Measurements from ENCODE around the gene ASIC2.

Gene ASIC2

DNA sequence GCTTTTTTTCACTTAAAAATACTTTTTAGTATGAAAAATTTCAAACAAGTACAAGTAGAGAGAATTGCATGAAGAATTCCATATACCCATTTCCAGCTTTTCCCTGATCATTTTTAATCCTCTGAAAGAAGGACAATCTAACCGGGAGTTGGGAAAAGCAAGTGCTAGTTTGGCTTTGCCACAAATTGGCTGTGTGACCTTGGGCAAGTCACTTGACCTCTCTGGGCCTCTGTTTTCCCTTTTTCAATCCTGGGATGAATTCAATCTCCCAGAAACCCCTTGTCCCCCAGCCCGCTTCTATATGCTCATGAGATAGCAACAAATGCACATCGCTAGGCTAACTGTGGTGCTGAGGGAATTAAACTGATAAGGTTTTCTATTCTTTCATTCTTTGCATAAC lies 49.4 kb downstream of the ASIC2 start:
- no peak for DNase-seq (ENCODE audit: low read depth in 2 of 2)

DNA sequence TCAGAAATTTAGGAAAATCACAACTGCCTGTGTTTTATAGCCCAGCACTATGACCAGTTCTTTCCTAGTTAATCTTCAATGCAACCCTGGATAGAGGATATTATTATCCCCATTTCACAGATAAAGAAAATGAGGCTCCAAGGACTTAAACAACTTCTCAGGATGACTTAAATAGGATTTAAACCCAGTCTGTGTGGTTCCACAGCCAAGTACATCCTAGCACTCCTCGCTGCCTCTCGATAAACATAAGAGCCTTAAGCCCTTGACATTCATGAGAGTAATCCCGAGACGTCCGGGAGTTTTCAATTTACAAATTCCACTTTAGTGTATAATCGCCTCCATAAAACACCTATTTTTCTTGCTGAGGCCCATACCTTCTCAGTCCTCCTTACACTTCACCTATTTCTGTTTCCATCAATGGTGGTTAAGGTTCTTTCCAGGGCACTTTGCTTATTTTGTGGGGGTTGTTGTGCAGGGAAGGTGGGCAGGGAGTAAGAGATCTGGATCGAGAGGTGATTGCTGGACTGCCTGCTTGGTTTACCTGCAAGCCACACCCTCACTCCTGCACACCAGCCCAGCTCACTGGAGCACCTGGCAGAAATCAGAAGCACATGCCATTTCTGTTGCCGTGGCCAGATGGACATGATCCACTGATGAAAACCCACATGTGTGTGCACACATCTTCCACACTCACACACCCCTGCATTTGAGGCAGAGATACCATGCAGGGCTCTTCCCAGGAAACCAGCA lies 50.5 kb downstream of the ASIC2 start:
- DNase-seq (ENCODE audit: low read depth in 2 of 2) = no peak

DNA sequence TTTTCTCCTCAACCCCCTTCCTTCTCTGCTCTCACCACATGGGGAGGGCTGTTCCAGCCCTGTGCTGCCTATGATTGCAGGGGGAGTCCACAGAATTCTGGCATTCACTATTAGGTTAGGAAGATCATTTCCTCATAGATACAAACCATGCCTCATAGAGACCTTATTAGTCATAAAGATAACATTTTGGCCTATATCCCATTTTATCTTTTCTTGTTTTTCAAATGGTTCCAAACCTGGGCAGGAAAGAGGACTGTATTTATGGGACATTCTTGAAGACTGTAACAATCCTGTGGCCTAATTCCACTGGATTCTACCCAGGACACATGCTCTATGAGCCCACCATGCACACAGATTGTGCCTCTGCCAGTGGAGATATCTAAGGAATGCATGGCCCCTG lies 51.7 kb downstream of the ASIC2 start:
- peak; percentile 21 to 26 for DNase-seq (ENCODE audit: low read depth in 2 of 2)

DNA sequence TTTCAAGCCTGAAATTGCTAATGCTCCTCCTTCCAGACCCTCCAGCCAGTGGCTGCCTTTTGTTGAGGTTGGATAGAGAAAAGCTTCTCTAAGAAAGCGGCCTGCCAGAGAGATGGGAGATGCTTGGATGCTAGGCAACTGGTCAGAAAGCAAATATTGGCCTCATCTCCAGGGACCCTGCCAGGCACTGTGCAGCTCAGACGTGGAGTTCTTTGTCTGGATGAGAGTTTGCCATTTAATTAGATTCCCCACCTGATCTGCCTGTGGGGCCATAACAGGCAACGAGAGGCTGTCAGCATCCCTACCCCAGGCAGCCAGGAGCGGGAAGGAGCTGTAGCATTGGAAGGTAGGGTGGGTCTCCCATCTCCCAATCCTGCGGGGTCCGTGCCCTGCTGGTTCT lies 52.7 kb downstream of the ASIC2 start:
- DNase-seq (ENCODE audit: low read depth in 2 of 2) = no peak

DNA sequence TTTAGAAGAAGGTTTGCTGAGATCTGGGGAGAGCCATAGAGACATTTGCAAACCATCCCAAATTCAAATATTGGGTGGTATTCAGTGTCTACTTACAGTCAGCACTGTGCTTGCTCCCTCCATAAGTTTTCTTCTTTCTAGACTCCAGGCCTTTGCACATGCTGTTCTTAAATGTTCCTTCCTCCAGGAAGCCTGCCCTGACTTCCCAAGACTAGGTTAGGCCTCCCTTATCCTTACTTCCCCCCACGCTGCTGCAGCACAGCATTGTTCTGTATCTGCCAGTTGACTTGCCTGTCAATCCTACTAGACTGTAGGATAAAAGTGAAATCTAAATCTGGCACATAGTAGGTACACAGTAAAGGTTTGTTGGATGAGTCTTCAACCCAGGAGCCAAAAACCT lies 53.4 kb downstream of the ASIC2 start:
- no peak for DNase-seq (ENCODE audit: low read depth in 2 of 2)

DNA sequence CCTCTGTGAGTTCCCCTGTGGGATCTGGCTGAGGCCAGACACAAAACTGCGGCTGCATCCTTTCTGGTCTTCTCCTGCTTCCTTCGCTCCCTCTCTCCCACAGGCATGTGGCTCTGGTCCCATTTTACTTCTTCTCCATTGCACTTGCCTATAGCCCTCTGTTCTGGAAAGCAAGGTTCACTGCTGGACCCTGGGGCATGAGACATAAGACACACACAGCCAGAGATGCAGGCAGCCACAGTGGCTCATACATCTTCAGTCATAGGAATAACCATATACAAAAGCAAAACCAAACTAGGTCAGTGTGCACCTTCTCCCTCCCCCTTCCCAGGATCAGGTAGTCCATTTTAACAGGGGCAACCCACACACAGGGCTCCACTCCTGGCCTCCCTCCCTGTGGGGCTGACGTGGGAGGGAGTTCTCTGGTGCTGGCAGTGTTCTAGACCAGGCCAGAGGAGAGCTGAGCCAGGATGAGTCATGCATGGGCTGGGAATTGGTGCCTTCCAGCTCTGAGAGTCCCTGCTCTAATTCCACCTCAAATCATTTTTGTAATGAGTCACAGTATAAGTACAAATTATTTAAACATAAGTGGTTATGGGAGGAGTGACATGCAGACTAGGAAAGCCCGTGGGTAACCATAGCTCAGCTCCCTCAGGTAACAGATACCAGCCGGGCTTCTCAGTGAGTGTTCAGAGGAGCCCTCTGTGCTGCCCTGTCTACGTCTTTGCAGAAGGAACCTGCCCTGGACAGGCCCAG lies 58.0 kb downstream of the ASIC2 start:
- DNase-seq (ENCODE audit: low read depth in 2 of 2) = peak; percentile 60 to 63

DNA sequence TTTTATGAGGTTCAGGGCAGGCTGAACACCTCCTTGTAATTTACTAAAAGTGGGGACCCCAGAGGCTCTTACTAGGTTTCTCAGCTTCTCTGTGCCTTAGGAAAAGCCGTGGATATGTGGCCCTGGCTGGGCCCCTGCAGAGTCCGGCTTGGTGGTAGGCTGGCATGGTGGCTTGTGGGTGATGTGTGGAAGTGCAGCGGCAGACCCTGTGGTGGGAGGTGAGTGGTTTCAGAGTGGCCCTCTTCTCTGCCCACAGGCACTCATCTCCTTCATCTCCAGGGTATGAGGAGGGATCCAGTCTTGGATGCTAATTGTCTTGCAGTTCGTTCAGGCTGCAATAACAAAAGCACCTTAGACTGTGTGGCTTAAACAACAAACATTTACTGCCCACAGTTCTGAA lies 58.9 kb downstream of the ASIC2 start:
- DNase-seq (ENCODE audit: low read depth in 2 of 2) = no peak

DNA sequence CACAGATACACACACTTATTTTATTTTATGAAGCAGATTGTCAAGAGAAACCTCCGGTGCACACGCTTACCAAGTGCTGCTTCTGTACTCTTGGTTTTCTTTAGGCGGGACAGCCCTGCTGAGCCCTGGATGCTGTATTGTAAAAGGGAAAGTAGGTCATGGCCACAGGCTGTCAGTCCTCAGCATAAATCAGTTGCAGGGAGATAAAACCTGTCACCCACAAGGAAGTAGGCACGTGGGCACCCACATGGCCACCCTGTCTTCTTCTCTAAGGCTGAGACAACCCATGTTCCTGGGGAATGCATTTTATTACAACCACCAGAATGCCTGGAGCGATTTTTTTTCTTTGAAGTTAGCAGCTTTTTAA lies 59.3 kb downstream of the ASIC2 start:
- DNase-seq (ENCODE audit: low read depth in 2 of 2) = no peak

DNA sequence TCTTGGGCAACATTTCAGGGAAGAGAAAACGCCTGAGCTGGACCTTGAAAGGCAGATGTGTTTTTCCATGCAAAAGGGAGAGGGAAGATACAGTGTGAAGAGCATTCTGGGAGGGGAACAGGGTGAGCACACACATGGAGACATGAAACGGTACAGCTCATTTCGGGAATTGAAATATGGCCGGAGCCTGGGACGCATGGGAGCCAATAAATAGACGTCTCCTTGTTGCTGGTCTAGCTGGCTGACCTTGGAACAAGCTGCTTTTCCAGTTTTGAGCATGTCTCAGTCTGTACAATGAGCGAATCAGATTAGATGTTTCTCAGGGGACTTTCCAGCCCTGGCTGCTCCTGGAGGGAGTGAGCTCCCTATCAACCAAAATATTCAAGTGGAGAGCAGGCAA lies 63.6 kb downstream of the ASIC2 start:
- no peak for DNase-seq (ENCODE audit: low read depth in 2 of 2)

DNA sequence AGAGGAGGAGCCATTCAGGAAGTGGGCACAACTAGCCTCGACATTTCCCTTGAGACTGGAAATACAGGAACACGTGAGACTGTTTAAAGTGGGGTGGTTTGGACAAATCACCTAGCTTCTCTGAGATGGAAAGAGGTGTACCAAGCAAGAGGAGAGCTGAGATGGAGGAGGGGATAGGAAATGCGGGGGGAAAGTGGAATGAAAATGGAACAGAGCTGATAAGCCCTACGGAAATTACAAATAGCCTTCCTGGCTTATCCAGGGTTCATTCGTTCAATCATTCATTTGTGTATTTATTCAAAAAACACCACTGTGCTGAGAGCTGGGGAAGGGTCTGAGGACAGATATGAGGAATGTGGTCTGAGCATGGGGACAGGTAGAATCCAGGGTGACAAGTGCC lies 64.1 kb downstream of the ASIC2 start:
- no peak for DNase-seq (ENCODE audit: low read depth in 2 of 2)

DNA sequence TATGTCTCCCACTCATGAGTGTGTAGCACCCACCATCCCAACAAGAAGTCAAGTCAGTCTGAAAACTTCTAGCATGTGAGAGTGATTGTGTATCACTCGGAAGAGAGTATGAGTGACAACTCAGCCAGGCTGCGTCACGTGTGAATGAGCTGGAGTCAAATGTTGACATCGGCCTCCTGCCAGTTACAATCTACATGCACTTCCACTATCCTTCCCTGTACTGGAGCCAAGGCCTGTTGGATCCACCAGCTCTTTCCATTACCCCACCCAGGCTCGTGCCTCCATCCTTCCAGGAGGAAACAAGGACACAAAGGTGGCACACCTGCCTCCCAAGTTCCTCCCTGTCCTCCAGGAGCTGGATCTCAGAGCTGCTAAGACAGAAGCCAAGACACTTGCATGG lies 64.5 kb downstream of the ASIC2 start:
- no peak for DNase-seq (ENCODE audit: low read depth in 2 of 2)

DNA sequence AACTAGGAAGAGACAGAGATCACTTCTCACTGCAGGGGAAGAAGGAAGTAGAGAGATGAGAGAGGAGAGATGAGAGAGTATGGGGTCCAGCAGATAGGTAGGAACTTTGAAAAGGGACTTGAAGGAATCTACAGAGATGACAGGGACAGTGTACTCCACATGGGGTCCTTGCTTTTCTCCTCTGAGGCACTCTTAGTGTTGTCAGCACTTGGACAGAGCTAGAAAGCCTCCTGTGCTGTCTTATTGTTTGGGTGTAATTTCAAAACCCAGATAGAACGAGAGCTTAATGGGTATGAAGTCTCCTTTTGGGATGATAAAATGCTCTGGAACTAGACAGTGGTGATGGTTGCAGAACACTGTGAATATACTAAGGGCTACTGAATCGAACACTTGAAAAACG lies 65.2 kb downstream of the ASIC2 start:
- DNase-seq (ENCODE audit: low read depth in 2 of 2) = no peak

DNA sequence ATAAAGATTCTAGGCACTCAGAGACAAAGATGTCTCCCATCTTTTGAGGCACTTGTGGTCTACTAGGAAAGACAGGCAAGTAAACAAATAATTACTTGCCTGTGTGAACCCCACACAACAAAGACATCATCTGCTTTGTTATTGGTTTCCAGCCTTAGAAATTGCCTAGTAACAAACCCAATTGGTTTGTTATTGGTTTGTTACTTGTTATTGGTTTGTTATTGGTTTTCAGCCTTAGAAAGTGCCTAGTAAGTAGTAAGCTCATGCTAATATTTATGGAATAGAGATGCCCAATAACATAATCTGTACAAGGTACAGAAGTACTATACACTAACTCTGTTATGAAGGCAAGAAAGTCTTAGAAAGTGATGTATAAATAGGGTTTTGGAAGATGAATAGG lies 67.1 kb downstream of the ASIC2 start:
- no peak for DNase-seq (ENCODE audit: low read depth in 2 of 2)

DNA sequence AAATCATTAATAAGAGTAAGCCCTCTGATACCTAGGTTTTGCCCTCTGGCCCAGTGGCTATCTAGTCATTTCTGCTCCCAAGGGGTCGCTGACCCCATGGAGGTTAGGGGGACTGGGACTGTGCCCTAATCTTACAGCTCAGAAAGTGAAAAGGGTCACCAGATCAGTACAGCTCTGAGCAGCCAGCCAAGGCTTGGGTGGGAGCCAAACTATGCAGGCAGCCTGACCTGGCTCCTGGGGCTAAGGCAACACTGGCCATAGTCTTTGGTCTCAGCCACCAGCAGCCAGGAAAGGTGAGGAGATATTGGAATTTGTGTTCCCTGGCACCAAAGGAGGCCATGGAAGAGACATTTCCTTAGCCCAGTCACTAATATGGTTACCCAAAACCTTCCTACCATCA lies 67.6 kb downstream of the ASIC2 start:
- no peak for DNase-seq (ENCODE audit: low read depth in 2 of 2)

DNA sequence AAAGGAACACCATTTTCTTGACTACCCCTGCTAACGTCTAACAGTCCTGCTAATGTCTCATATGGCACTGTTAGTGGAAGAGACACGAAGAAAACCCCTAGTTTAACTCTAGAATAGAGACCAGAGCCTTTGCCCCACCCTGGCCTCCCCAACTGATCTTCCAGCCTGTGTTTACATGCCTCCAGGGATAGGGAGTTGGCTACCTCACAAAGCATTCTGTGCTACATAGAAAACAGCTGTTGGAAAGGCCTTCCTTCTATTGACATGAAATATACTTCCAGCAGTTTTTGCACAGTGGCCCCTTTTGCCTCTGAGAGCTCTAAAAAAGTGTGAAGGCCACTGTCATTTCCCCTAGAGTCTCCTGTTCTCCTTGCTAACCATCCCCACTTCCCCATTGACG lies 73.1 kb downstream of the ASIC2 start:
- no peak for DNase-seq (ENCODE audit: low read depth in 2 of 2)

DNA sequence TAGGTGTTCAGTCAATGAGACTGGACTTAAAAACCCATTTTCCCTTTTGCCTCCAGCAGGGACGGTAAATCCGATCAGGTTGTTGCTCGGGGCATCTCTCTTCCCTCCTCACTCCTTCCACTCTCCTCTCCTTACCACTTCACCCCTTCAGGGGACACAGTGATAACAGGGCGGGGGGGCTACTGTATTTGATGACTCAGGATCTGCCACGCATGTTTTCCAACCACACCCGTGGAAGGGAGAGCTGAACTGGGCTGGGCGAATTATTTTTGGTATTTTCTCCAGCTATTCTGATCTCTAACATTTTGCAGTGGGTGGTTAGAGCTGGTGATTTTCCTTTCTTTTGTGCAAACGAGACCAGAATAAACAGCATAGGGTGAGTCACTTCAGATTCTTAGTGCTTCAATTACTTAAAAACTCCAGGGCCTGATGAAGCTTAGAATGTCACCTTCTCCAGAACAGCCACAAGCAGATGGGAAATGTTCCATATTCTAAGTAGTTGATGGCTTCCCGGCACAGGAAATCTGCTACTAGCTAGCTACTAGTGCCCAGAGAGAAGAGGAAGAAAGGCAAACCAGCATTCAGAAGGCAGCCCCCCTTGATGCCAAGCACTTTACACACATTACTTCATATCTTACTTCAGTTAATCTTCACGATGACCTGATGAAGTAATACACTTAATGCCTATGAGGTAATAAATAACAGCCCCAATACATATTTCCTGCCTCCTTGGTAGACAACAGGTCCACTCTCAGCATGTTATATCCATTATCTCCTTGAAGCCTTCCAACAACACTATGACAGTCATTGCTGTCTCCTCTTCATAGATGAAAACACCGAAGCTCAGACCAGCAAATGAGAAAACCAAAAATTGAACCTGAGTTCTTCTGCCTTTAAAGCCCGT lies 74.1 kb downstream of the ASIC2 start:
- no peak for DNase-seq (ENCODE audit: low read depth in 2 of 2)

DNA sequence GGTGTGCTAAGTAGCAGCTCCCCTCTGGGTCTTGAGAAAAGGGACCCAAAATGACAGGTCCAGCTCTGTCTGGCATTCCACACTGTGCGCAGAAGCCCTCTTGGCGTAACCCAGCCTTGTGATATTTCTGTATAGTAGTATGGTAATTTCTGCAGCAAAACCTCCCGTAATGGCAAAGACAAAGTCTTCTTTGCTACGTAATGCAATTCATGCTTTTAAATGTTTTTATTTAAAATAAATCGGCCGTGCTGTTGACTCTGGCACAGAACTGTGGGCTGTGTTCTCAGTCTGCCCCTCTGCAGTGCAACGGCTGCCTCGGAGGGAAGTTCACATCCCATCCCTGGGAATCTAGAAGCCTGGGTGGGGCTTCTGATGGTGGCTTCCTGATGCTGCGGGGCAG lies 75.2 kb downstream of the ASIC2 start:
- no peak for DNase-seq (ENCODE audit: low read depth in 2 of 2)

DNA sequence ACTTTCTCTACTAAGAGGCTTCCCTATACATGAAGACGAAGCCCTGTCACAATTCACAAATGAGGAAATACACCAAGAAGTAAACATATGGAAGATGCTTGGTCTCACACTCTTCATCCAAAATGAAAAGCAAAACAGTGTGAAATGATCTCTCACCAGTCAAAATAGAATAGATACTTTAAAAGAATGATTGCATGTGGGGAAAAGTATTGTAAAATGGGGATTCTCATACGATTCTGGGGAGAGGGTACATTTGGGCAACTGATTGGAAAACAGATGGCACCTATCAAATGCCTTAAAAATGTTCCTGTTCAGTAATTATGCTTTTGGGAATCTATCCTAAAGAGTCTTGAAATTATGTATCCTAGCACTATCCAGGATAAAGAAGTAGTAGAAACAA lies 78.1 kb downstream of the ASIC2 start:
- DNase-seq (ENCODE audit: low read depth in 2 of 2) = no peak

DNA sequence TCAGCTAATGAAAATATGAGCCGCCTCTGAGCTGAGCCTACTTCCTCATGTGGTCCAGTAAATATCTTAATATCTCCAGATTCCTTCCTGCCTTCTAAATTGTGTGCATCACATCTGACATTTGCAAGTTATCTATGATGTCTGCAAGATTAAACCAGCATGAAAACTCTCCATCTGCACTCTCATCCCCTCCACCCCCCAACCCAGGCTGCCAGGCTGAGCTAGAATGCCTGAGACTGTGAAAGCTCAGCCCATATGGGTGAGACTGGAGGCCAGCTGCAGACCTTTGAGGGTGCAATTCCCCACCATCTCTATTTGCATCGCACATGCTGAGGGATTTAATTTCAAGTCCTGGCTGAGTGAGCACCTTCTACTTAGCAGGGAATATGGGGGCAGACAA lies 82.8 kb downstream of the ASIC2 start:
- no peak for DNase-seq (ENCODE audit: low read depth in 2 of 2)

DNA sequence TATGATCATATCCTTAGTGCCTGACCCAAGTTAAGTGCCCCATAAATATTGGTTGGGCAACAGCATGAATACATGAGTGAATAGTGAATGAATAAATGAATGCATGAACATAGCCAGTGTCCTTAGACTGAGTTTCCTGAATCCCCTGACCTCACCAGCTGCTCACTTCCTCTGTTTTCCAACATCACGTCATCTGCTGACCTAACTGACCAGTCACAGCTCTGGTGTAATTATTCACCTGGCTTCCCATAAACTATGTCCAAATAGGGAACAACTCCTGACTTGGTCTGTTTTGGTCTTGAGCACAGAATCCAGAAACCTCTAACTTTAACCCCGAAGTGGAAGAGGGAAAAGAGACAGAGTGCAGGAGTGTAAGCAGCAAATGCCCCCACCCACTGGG lies 83.4 kb downstream of the ASIC2 start:
- DNase-seq (ENCODE audit: low read depth in 2 of 2) = no peak

DNA sequence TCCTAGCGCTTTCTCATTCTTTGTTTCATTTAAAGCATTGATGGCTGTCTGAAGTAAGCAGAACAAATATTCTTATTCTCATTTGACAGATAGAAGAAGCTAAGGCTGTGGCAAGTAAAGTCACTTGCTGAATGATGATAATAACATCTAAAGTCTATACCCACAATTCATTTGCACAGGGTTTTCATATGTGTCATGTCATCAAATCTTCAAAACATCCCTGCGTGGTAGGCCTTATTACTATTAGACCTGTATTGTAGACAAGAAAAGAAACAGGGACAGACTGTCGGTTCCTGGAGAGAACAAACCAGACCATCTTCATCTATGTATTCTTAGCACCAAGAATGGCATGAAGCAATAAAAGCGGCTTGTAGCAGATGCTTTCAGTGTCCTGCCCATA lies 85.9 kb downstream of the ASIC2 start:
- DNase-seq (ENCODE audit: low read depth in 2 of 2) = no peak

DNA sequence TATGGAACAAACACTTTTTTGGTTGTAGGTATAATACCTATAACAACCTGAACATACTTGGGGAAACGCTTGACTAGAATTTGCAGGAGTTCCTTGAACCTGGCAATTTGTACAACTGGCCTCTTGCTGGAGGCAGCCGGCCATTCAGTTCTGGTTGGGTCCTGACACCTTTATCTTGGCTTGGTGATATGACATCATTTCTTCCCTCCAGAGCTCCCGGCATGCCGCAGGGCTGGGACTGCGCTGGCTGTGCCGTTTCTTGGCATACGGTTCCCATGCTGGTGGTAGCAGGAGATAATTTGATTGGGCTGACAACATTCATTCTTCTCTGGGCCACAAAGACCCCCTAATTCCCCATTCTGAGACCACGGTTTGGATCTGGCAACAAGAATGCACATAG lies 87.5 kb downstream of the ASIC2 start:
- DNase-seq (ENCODE audit: low read depth in 2 of 2) = no peak

DNA sequence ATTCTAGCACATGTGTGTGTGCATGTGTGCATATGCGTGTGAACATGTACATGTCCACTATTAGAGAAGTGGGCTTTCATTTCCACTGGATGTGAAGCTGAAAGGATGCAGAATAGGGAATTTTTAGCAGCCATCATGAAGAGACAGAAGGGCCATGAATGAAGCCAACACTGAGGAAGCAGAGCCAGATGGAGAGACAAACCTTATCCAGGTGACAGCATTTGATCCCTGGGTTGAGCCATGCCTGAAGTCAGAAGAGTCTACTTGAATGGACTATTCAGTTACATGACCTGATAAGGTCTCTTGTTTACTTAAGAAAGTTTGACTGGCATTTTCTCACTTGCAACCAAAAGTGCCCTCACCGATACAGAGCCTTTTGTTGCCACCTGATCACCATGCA lies 88.4 kb downstream of the ASIC2 start:
- no peak for DNase-seq (ENCODE audit: low read depth in 2 of 2)

All from fibroblast of skin of left biceps (primary cell).